ENCODE data around the gene NHEJ1. TPM values are rescaled to one million over a fixed set of nuclear protein-coding genes. Genes with fewer than 3 reads are reported as not detected.

NHEJ1 gene
- total and polyA plus RNA-seq, 8 donors, result 4.5 to 25.5 (median 11.8) TPM

- 33 to 62% (median 49%) methylated on average over 8 of the region's 8 CpGs for WGBS, 5 donors
- TF ChIP-seq CTCF (IDR thresholded peaks at IDR 0.05), result peak in 1 of 7 experiments; percentile 5
- TF ChIP-seq POLR2AphosphoS5 (IDR thresholded peaks at IDR 0.05), result no peak
- Histone ChIP-seq H3K36me3 (no peaks in the 10 kb centered on the region), H3K27ac (peak overlapping the region in 3 of 5 donors; percentile 9 to 41 (median 41)), H3K27me3 (no peaks in the 10 kb centered on the region), H3K9me3 (no peaks in the 10 kb centered on the region), H3K4me1 (peaks cover 13 to 56% (median 43%) of the 10 kb centered on the region in 4 donors), H3K4me3 (no peak overlapping the region)
- intact Hi-C loops (cut with DNase I; ENCODE audit: low total_unique reads), result loop anchor here (10.0 kb wide), 1 partner anchor 52 kb away; the partner anchor contains the start of gene IHH
- DNase-seq, result peak in 1 of 2 donors; percentile 29
Measured at GRCh38 chr2:219116776-219117646, 43.6 kb downstream of the NHEJ1 start.

- Histone ChIP-seq H3K27ac (peak overlapping the region in 3 of 5 donors; percentile 39 to 52 (median 40)), H3K27me3 (no peaks in the 10 kb centered on the region), H3K36me3 (no peaks in the 10 kb centered on the region), H3K4me3 (no peak overlapping the region), H3K9me3 (no peaks in the 10 kb centered on the region), H3K4me1 (peaks cover 31 to 71% (median 57%) of the 10 kb centered on the region in 4 donors)
- no peak for DNase-seq
- intact Hi-C loops (cut with DNase I; ENCODE audit: low total_unique reads), result loop anchor here (10.0 kb wide), 1 partner anchor 48 kb away; the partner anchor contains the start of gene IHH
- TF ChIP-seq CTCF (IDR thresholded peaks at IDR 0.05), result no peak
- TF ChIP-seq EP300 (IDR thresholded peaks at IDR 0.05), result no peak
- TF ChIP-seq POLR2AphosphoS5 (IDR thresholded peaks at IDR 0.05), result no peak
- no peak for TF ChIP-seq POLR2A (IDR thresholded peaks at IDR 0.05)
- 35 to 50% (median 46%) methylated on average over 9 of the region's 9 CpGs for WGBS, 5 donors
Measured at GRCh38 chr2:219112651-219113338, 47.8 kb downstream of the NHEJ1 start.

GRCh38 chr2:219112062-219112406, 48.6 kb downstream of the NHEJ1 start:
- WGBS, 5 donors, result 58 to 73% (median 71%) methylated on average over 2 of the region's 2 CpGs
- H3K4me3 ChIP-seq, result no peak overlapping the region
- no peak for TF ChIP-seq EP300 (IDR thresholded peaks at IDR 0.05)
- TF ChIP-seq POLR2A (IDR thresholded peaks at IDR 0.05), result no peak
- TF ChIP-seq CTCF (IDR thresholded peaks at IDR 0.05), result no peak
- no peak for TF ChIP-seq POLR2AphosphoS5 (IDR thresholded peaks at IDR 0.05)
- H3K36me3 ChIP-seq, result no peaks in the 10 kb centered on the region
- intact Hi-C loops (cut with DNase I; ENCODE audit: low total_unique reads), result loop anchor here (10.0 kb wide), 1 partner anchor 47 kb away; the partner anchor contains the start of gene IHH
- peak overlapping the region in 4 of 5 donors; percentile 34 to 52 (median 40) for H3K27ac ChIP-seq
- DNase-seq, result no peak
- H3K27me3 ChIP-seq, result no peaks in the 10 kb centered on the region
- H3K4me1 ChIP-seq, result peaks cover 31 to 71% (median 57%) of the 10 kb centered on the region in 4 donors
- no peaks in the 10 kb centered on the region for H3K9me3 ChIP-seq

- no peaks in the 10 kb centered on the region for H3K36me3 ChIP-seq
- no peak overlapping the region for H3K4me3 ChIP-seq
- peaks cover 26 to 66% (median 52%) of the 10 kb centered on the region in 4 donors for H3K4me1 ChIP-seq
- H3K27ac ChIP-seq, result peak overlapping the region; percentile 34 to 61 (median 40)
- no peaks in the 10 kb centered on the region for H3K9me3 ChIP-seq
- intact Hi-C loops (cut with DNase I; ENCODE audit: low total_unique reads), result loop anchor here (10.0 kb wide), 1 partner anchor 47 kb away; the partner anchor contains the start of gene IHH
- no peaks in the 10 kb centered on the region for H3K27me3 ChIP-seq
- DNase-seq, result peak; percentile 40 to 70
- TF ChIP-seq POLR2A (IDR thresholded peaks at IDR 0.05), result no peak
- no peak for TF ChIP-seq CTCF (IDR thresholded peaks at IDR 0.05)
- no peak for TF ChIP-seq POLR2AphosphoS5 (IDR thresholded peaks at IDR 0.05)
- TF ChIP-seq EP300 (IDR thresholded peaks at IDR 0.05), result no peak
- WGBS, 5 donors, result 36 to 64% (median 52%) methylated on average over 5 of the region's 5 CpGs
Measured at GRCh38 chr2:219111375-219112061, 49.1 kb downstream of the NHEJ1 start.
